ENCODE results near the gene GLDN. TPM values are rescaled to one million over a fixed set of nuclear protein-coding genes. Genes with fewer than 3 reads are reported as not detected.

The GLDN gene
- total and polyA plus RNA-seq, 11 donors: 1.1 to 15.3 (median 10.3) TPM

DNA sequence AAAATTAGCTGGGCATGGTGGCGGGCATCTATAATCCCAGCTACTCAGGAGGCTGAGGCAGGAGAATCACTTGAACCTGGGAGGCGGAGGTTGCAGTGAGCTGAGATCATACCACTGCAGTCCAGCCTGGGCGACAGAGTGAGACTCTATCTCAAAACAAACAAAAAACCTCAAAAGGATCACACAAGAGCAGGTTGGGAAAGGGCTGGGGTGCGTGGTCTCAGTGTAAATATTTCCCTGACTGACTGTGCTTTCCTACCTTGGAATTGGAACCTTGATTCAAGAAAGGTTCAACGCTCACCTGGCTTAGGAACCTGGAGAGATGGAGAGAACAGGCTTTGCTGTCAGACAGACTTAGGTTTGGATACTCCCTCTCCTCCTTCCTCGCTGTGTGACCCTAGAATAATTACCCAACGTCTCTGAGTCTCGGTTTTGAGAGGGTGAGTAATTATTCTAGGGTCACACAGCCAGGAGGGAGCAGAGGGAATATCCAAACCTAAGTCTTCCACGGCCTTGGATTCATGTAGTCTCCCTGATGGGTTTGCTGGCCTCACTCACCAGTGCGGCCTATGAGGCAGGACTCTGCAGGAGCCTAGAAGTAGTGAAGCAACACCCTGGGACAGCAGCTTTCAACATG, 27.7 kb upstream of the GLDN start:
- H3K27me3 ChIP-seq: no peaks in the 10 kb centered on the region
- no peaks in the 10 kb centered on the region for H3K9me3 ChIP-seq
- no peak for TF ChIP-seq POLR2A (IDR thresholded peaks at IDR 0.05)
- TF ChIP-seq, protein P1, sequence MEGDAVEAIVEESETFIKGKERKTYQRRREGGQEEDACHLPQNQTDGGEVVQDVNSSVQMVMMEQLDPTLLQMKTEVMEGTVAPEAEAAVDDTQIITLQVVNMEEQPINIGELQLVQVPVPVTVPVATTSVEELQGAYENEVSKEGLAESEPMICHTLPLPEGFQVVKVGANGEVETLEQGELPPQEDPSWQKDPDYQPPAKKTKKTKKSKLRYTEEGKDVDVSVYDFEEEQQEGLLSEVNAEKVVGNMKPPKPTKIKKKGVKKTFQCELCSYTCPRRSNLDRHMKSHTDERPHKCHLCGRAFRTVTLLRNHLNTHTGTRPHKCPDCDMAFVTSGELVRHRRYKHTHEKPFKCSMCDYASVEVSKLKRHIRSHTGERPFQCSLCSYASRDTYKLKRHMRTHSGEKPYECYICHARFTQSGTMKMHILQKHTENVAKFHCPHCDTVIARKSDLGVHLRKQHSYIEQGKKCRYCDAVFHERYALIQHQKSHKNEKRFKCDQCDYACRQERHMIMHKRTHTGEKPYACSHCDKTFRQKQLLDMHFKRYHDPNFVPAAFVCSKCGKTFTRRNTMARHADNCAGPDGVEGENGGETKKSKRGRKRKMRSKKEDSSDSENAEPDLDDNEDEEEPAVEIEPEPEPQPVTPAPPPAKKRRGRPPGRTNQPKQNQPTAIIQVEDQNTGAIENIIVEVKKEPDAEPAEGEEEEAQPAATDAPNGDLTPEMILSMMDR (IDR thresholded peaks at IDR 0.05): no peak
- peaks cover 0 to 35% (median 12%) of the 10 kb centered on the region in 12 donors for H3K4me1 ChIP-seq
- H3K36me3 ChIP-seq: no peaks in the 10 kb centered on the region
- H3K4me3 ChIP-seq: no peak overlapping the region
- WGBS, 4 donors: 93 to 95% (median 94%) methylated on average over 10 of the region's 10 CpGs
- no peak for DNase-seq
- no peak overlapping the region for H3K27ac ChIP-seq
- intact Hi-C loops (cut with DNase I): no loop called here
- ATAC-seq: no peak

DNA sequence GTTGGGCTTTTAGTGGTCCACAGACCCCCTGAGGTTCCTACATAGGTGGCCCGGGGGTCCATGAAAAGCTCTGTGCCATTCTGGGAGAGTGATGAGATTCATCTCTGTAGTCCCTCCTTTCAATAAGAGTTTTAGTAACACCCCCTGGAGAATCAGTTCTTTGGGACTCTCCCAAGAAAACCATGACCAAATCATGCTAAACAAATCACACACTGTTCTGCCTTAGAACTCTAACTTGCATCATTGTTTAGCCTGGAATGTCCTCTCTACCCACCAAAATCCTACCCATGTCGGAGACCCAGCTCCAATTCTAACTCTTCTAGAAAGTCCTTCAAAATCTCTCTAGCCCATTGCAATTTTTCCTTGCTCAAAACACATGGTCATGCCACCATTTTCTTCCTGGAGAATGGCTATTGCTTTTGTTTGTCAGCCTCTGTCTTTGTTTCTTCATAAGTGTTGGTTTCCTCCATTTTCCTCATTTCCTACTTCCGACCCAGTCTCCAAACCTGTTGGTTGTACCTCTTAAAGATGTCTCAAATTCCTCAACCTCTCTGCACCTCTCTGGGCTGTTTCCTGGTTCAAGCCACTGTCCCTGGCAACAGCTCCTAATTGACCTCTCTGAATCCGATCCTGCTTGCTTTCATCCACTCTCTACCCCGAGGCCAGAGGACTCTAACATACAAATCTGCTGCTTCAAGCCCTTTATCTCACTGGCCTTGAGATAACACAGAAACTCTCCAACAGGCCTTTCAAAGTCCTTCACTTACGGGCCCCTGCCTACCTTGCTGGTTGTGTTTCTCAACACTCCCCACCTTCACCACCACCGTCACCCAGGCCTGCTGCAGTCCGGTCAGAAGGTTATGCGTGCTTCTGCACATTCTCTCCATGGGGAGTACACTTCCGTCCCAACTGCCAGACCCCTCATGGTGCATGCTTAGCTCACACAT, 26.8 kb upstream of the GLDN start:
- intact Hi-C loops (cut with DNase I): no loop called here
- no peak overlapping the region for H3K4me3 ChIP-seq

DNA sequence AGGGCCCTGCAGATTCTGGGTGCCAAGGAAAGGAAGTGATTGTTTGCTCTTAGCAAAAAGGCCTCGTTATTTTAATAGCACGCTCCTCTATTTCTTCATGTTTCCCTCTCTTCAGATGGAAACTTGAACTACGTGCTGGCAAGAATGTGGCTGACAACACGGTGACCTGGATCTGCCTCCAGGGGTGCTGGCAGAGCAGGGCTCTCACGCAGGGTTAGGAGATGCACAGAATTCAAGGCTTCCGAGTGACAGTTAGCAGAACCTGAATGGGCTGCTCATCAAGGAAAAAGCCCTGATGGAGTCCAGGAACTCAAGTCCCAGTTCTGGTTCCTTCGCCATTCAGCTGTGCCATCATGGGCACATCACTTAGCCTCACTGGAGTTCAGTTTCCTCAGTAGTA, 25.7 kb upstream of the GLDN start:
- intact Hi-C loops (cut with DNase I): no loop called here
- WGBS, 4 donors: 80 to 91% (median 90%) methylated on average over 7 of the region's 7 CpGs

More for the DNA sequence above, 26.8 kb upstream of the GLDN start:
- WGBS, 4 donors: 79 to 85% (median 80%) methylated on average over 10 of the region's 10 CpGs
- H3K27ac ChIP-seq: no peak overlapping the region
- TF ChIP-seq POLR2A (IDR thresholded peaks at IDR 0.05): no peak
- TF ChIP-seq, protein P1 (IDR thresholded peaks at IDR 0.05): no peak
- ATAC-seq: no peak
- no peaks in the 10 kb centered on the region for H3K36me3 ChIP-seq
- no peak for DNase-seq
- peaks cover 0 to 38% (median 10%) of the 10 kb centered on the region in 12 donors for H3K4me1 ChIP-seq
- no peaks in the 10 kb centered on the region for H3K27me3 ChIP-seq
- H3K9me3 ChIP-seq: no peaks in the 10 kb centered on the region

More for the DNA sequence above, 25.7 kb upstream of the GLDN start:
- H3K9me3 ChIP-seq: no peaks in the 10 kb centered on the region
- TF ChIP-seq POLR2A (IDR thresholded peaks at IDR 0.05): no peak
- TF ChIP-seq, protein P1 (IDR thresholded peaks at IDR 0.05): no peak
- H3K27me3 ChIP-seq: no peaks in the 10 kb centered on the region
- H3K27ac ChIP-seq: no peak overlapping the region
- DNase-seq (no peak), ATAC-seq (no peak)
- H3K36me3 ChIP-seq: no peaks in the 10 kb centered on the region
- H3K4me3 ChIP-seq: no peak overlapping the region
- peaks cover 0 to 31% (median 6%) of the 10 kb centered on the region in 12 donors for H3K4me1 ChIP-seq
